Hematopoietic multipotent progenitor cell treated with erythropoietin and hydrocortisone succinate and interleukin-3 and kit ligand, for 4 days (in vitro differentiated cells): ENCODE results near the gene GET3.

Source experiments
- DNase-seq: peaks from one replicate; pipeline ENCODE4 v3.0.0-alpha.2; 2015

GET3 gene

DNA sequence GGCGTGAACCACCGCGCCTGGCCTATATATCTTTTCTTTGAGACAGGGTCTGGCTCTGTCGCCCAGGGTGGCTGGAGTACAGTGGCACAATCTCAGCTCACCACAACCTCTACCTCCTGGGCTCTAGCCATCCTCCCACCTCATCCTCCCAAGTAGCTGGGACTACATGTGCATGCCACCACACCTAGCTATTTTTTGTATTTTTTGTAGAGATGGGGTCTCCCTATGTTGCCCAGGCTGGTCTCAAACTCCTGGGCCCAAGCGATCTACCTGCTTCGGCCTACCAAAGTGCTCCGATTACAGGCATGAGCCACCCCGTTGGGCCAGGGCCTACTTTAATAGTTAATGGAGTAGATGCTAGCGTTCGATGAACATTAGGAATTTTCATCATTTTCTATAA is 17.0 kb upstream of the GET3 start:
- no peak for DNase-seq

DNA sequence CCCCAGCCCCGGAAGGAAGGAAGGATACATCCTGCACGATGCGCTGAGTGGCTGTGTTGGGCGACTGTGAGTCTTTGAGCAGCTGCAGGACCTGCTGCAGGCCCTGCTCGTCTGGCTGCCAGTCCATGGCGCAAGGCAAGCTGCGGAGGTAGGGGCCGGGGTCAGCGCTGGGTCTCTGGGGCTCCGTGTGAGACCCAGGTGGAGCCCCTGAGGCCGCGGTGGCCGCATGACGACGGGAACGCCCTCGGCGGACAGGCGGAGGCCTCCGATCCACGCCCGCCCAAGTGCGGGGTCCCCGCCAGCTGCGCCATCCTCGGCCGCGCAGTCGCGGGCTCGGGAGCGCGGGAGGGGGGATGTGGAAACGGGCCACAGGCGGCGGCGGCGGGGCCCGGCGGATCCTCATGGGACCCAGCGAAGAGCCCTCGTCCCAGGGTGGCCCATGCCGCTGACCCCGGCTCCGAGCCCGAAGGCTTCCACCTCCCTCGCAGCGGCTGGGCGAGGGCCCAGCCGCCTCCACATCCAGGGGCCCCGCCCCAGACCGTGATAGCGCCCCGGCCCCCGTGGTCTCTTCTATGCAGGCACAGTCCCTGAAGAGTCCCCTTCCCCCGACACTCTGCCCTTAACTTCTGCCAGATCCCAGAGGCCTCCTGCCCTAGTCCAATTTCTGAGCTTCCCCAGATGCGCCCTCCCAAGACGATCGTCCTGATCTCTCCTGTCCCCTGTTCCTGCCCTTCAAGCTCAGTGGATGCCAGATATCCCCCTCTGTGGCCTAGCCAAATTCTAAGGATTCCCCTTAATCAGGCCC is 16.2 kb upstream of the GET3 start:
- peak; percentile 60 for DNase-seq

DNA sequence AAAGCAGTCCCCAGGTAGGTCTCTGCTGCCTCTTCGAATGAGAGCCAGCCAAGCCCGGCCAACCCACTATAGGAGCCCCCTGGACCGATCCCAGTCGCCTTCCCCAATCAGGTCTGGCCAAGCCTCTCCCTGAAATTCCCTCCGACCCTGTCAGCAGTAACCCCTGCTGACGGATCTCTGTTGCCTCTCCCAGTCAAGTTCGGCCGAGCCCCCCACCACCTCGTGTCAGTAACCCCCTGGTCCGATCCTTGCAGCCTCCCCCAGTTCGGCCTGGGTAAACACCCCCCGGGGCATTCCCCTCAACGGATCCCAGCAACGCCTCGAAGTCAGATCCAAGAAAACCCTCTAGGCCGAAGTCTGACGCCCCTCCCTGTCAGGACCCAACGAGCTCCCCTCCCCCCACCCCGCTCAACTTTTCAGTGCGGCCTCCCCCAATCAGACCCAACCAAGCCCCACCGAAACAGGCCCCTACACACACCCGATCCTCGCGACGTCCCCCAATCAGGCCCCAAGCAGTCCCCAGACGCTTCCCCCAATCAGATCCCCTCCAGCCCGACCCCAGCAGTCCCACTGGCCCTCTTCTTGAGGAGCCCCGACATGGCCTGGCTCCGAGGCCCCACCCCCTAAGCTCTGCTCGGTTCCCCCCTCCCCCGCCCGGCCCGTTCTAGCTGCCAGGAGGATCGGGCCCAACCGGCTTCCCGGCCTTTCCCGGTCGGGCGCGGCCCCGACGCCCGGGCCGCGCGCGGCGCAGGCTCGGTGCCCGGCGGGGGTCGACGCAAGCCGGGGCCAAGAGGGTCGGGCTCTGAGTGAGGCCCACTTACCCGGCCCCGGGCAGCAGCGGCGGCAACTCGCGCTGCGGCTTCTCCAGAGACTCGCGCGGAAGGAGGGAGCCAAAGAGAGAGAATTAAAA is 15.4 kb upstream of the GET3 start:
- DNase-seq: peak; percentile 92

DNA sequence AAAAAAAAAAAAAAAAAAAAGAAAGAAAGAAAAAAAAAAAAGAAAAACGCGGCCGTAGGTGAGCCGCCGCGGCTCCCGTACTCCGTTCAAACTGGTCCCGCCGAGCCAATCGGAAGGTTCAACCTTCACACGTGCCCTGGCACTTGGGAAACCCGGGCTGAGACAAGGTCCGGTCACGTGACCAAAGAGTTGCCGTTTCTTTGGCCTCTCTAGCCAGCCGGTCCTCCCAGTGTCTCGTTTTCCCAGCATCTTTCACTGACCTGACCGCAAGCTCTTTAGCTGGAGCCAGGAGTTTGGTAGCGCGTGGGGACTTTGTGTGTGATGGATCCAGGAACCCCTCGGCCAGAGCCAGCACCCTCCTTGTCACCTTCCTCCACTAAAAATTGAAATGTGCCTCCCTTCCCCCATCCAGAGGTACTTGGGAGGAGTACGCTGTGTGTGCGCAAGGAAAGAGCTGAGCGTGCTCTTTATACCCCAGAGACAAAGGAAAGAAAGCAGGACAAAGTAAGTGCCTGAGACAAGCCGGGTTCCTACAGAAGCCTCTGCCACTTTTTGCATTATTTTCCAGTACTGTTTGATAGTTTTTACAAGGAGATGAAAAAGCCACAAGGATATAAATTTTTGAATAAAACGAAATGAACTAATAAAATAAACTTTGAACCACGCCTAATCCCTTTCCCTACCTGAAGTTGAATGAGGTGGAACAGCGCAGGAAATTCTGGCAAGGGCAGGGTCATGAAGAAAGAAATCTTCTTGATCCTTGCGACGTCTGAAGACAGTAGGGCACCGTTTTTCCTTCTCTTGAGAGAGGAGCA is 14.5 kb upstream of the GET3 start:
- DNase-seq: peak; percentile 100

DNA sequence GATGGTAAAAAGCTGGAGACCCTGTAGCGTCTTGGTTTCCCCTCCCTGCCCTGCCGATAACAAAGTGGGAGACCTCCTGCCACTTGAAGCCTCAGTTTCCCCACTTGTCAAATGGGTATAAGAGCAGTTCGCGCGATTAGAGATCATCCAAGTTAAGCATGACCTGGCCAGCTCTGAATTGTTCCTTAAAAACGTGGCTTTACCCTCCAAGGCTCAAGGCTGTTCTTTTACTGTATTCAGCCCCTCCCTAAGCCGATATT is 14.0 kb upstream of the GET3 start:
- peak; percentile 44 for DNase-seq

DNA sequence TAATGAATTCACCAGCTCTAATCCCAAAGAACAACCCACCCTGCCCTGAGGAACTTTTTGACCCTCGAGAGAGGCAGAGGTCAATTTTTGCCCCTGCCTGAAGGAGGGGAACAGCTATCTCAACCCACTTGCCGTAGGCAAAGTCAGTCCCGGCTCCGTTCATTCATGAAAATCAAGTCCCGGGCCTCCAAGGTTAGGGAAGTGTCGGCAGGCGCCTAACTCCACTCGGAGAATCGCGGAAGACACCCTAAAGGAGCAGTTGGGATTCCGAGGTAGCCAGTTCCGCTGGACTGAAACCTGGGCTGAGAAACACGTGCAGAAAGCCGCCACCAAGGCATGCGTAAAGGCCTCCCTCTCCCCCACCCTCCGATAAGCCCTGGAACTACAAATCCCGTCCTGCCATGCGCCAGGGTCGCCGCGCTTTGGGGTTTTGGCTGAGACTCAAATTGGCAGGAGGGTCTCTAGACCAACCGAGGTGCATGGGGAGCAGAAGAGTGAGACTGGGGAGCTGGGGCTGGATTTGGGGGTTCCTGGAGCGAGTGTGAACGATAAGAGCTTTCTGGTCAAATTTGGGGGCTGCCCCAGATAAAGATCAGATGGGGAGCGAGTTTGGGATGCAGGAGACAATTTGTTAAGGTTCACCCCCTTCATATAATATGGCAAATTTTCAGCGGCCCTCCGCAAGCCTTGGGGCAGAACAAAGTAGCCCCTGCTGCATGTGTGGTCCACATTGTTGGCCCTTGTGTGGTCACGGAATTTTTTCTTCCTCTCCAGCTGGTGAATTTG is 13.5 kb upstream of the GET3 start, which contains the start of gene TNPO2:
TSS of gene TNPO2 (minus strand) at position 292 of the 786 bp plus-strand sequence. CDS start 2,955 bp downstream, outside the sequence.
- peak; percentile 93 for DNase-seq

DNA sequence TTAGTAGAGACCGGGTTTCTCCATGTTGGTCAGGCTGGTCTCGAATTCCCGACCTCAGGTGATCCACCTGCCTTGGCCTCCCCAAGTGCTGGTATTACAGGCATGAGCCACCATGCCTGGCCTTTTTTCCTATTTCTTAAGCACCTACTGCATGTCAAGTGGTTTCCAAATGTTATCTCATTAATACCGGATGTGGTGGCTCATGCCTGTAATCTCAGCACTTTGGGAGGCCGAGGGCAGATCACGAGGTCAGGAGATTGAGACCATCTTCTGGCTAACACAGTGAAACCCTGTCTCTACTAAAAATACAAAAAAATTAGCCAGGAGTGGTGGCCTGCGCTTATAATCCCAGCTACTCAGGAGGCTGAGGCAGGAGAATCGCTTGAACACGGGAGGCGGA is 11.7 kb upstream of the GET3 start:
- peak; percentile 29 for DNase-seq

DNA sequence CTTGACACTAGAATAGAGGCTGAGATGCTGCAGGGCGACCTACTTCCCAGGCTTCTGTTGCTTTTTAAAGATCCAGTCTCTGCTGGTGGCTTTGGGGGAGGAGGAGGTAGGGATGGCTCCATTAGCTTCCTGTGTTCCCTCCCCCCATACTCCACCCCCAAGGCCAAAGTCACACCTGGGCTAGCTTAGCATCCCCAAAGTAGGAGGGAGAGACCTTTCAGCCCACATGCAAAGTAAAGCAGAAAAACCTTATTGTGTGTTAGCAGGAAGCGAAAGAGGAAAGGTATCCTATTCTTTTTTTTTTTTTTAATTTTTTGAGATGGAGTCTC is 10.3 kb upstream of the GET3 start:
- no peak for DNase-seq

DNA sequence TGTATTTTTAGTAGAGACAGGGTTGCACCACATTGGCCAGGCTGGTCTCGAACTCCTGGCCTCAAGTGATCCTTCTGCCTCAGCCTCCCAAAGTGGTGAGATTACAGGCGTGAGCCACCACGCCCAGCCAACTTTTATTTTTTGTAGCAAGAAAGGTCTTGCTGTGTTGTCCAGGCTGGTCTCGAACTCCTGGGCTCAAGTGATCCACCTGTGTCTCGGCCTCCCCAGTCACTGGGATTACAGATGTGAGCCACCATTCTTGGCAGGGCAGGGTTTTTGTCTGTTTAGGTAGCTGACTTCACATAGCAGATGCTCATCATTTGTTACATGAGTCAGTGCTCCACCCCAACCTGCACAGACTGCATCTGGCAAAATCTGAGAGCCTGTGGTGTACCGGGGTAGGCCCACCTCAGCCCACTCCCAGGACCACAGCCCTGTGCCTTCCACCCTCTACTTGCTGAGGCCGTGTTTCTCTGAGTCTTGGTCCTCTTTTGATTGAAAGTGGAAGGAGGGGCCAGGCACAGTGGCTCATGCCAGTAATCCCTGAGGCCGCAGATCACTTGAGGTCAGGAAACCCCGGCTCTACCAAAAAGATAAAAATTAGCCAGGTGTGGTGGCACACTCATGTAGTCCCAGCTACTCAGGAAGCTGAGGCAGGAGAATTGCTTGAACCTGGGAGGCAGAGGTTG is 9.4 kb upstream of the GET3 start:
- DNase-seq: no peak

DNA sequence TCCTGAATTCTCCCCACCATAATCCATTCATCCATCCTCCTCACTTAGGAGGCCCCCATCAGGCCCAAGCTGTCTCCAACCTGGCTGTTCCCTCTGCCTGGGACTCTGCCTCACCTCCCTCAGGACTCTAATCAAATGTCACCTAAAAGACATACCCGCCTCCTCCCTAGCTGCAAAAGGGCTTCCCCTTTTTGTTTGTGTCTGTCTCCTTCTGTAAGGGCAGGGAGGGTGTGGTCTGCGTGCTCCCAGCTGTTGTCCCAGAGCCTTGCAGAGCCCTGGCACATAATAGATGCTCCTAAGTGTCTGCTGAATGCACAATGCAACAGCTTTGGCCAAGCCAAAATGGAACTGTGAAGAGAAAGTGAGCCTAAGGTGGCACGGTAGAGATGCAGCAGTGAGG is 7.2 kb upstream of the GET3 start:
- peak; percentile 63 for DNase-seq

DNA sequence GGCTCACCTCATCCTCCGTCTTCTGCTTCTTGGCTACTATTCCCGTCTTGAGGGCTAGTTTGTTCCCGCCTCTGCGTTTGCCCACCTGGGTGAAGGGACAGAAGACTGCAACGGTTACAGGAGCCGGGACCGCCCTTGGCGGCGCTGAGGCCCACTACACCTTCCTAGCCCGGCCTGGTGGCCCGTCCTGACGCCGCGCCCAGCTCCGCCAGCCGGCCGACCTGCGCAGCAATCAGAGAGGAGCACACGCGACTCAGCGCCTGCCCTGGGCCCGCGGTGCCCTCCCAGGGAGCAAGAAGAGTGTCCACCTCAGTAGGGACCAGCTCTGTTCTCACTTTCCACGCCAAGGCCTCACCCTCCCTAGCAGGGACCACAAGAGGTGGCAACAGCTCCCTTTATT is 6.0 kb upstream of the GET3 start:
- no peak for DNase-seq

DNA sequence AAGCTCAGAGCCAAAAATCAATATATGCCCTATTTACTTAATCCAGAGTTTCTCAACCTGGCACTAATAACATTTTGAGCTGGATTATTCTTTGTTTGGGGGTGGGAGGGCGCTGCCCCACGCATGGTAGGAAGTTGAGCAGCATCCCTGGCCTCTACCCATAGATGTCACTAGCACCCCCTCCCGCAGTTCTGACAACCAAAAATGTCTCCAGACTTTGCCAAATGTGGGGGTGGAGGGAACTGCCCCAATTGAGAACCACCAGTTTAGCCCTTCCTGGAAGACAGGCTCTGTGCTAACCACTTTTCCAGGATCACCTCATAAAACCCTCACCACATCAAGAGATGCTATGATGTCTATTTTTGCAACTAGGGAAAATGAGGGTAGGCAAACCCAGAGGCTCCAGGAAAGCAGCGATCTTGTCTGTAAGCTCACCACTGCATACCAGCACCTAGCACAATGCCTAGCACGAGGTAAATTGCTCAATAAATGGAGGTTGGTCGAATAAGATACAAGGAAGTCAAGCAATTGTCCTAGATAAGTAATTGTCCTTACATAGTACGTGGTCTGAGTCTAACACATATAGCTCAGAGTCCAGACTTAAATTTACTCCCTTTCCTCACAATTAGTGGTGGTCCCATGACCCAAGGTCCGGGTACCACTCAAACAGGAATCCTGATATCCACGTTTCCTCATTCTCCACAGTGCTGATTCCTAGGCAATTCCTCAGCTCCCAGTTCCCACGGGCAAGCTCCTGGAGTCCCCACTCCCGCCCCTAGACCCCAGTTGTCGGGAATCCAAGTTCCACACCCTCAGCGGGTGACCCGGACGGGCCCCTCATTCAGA is 3.7 kb upstream of the GET3 start:
- DNase-seq: peak; percentile 91

DNA sequence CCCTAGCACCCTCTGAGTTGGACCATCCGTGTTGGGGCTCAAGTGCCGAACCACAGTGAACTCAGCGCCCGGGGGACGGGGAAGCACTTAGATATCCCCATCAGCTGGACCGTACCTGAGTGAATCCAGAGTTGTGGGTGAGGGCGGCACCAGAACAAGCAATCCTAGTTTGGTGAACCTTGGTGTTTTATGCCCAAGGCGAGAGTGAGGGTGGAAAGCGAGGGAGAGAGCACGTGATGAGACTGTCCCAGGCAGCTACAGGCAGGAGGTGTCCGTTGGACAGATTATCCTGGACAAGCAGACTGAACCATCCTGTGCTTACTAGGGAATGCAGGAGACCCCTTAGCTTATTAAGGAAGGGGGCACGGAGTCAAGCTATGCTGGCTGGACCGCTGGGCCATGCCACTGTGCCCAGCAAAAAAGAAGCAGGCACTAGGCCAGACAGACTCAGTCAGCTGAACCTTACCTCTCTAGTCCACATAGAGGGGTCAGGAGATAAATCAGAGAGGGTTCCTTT is 596 bp downstream of the GET3 start:
- no peak for DNase-seq

DNA sequence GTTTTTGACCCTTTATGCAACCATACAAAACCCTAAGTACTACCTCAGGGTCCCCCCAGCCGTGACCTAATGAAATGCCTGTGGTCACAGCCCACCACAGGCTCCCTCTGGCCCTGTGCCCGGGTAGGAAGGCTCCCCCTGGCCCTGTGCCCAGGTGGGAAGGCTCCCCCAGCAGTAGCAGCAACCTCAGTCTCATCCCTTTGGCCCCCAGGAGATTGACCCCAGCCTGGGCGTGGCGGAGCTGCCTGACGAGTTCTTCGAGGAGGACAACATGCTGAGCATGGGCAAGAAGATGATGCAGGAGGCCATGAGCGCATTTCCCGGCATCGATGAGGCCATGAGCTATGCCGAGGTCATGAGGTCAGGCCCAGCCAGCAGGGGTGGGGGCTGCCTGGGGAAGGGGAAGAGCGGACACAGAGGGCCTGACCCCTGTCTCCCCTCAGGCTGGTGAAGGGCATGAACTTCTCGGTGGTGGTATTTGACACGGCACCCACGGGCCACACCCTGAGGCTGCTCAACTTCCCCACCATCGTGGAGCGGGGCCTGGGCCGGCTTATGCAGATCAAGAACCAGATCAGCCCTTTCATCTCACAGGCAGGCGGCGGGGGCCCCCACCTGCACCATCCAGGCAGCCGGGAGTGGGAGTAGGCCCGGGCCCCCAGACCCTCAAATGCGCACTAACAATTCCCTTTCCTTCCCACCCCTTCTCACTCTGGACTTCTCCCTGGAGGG is 8.0 kb downstream of the GET3 start:
- DNase-seq: no peak

DNA sequence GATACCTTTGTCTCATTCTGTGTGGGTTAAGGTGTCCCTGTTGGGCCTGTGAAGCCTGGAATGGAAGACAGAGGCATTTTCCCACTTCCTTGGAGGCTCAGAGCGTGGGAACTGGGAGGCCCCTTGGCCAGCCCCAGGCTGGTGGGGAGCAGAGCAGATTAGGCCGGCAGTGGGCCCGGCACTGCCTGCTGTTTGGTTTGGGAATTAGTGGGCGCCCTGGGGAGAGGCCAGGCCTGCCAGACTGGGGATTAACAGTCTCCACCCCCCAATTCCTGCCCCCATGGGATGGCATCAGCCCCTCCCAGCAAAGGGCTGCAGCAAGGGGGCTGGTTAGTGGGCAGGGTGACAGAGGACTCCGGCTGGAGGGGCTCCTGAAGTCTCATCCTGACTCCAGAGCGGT is 11.2 kb downstream of the GET3 start:
- DNase-seq: no peak

DNA sequence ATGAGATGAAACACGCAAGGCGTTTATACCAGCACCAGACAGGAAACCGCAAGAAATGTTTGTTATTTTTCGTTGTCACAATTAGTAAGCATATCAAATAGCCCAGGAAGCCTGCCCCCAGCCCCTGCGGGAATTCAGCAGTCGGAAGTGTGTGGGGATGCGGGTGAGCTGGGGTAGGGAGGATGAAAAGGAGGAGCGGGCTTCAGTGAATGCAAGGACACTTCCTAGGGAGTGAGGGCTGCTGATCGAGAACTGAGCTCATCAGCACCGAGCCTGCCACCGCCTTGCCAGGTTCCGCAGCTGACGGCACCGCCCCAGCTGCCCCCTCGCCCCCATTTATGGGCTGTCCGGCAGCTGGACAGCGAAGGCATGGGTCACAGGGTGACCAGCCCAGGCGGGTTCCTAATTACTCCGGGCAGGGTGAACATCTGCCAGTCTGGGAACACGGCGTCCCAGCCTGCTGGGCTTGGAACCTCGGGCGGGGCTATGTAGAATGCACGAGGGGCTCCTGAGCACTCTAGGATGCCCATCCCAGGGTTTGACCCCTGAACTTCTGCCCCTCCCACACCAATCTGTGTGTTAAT is 12.7 kb downstream of the GET3 start:
- no peak for DNase-seq

DNA sequence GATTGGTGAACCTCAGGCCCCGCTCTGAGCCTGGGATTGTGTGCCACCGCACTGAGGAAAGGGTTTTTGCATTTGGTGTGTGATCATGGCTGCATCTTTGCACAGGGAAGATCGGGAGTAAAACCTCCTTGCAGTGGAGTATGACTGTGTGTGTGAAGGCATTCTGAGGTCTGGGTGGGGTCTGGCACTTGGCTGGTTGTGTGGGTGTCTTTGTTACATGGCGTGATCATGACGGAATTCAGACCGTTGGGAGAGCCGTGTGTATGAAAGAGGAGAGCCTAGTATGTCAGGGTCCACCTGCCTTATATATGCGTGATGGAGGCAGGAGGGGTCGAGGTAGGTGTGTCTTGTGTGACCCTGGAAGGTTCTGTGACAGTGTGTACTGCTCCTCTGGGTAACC is 13.6 kb downstream of the GET3 start:
- no peak for DNase-seq

DNA sequence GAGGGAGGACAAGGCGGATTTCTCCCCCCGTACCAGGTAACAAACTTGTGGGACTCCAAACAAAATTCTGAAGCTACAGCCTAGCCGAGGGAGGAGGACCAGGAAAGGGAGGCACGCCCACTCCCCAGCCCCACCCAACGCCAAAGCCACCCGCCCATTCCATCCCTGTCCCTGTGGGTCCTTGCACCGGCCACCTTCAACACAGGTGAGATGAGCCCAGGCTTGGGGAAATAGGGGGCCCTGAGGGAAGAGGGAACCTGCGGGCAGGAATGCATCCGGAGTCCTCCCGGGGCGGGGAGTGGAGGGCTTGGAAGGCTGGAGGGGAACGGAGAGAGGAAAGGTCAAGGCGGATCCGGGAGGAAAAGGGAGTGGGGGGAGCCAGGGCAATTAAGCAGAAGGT is 14.3 kb downstream of the GET3 start, which contains the start of gene BEST2:
TSS of gene BEST2 (plus strand) at position 157 of the 400 bp plus-strand sequence. CDS start 802 bp downstream, outside the sequence.
- no peak for DNase-seq

DNA sequence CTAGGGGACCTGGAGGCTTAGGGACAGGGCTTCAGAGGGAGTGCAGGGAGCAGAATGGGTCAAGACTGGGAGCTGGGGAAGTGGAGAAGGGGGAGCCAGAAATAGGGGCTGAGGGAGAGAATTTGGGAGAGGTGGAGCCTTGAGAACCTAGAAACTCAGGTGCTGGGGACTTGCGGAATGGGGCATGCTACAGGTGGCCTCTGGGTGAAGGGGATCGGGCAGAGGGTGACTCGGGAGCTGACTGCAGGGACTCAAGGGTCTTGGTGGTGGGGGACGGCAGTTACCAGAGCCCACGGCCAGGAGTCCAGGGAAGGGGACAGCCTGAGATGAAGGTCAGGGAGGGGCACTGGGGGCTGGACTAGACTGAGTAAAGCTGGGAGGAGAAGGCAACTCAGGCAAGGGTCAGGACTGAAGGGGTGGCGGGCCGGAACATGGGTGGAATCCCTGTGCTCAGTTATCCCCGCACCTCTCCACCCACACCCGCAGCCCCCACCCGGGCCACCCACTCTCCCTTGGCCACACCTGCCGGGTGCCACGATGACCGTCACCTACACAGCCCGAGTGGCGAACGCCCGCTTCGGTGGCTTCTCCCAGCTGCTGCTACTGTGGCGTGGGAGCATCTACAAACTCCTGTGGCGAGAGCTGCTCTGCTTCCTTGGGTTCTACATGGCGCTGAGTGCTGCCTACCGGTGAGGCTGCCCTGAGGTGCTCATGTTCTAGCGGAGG is 14.9 kb downstream of the GET3 start:
- no peak for DNase-seq
